HEK293T (cell line): Measurements from ENCODE around the gene DFFA.
"Not testable (repeated sequence)": the region's sequence is repeated elsewhere in the genome, so short reads cannot be mapped to it uniquely, and the experiment has no call there.

Source experiments
- CTCF ChIA-PET: fragments of 350-600 bp; formaldehyde crosslinking; extraction: SDS; loops from one replicate; lab custom pipeline; 2021; ENCODE audit warnings: antibody characterized with exemption, inconsistent platforms; lab: Yijun Ruan, JAX
- POLR2A ChIA-PET: fragments of 350-600 bp; formaldehyde crosslinking; extraction: SDS; loops from one replicate; lab custom pipeline; 2020; ENCODE audit warnings: antibody characterized with exemption, inconsistent platforms; lab: Yijun Ruan, JAX
- DNase-seq: peaks from one replicate; pipeline ENCODE4 v3.0.0; 2012; ENCODE audit warnings: mixed read lengths; ENCODE audit errors: extremely low spot score
- ARNT ChIP-seq: fragments of 450-650 bp; IDR thresholded peaks from 2 replicates; pipeline ENCODE4 v1.6.1; 2017; ENCODE audit warnings: mild to moderate bottlenecking
- BHLHE40 ChIP-seq: fragments of 450-650 bp; IDR thresholded peaks from 2 replicates; pipeline ENCODE4 v1.6.1; 2016; ENCODE audit warnings: mild to moderate bottlenecking, moderate library complexity, borderline replicate concordance
- CTBP1 ChIP-seq: fragments of 450-650 bp; IDR thresholded peaks from 2 replicates; pipeline ENCODE4 v1.6.1; 2016; ENCODE audit warnings: borderline replicate concordance
- ELF4 ChIP-seq: fragments of 450-650 bp; IDR thresholded peaks from 2 replicates; pipeline ENCODE4 v1.6.1; 2017; ENCODE audit warnings: antibody characterized with exemption
- FOXA1 ChIP-seq: fragments of 450-650 bp; IDR thresholded peaks from 2 replicates; pipeline ENCODE4 v1.6.1; 2016; ENCODE audit warnings: mild to moderate bottlenecking
- FOXK2 ChIP-seq: fragments of 450-650 bp; IDR thresholded peaks from 2 replicates; pipeline ENCODE4 v1.6.1; 2016; ENCODE audit warnings: mild to moderate bottlenecking
- FOXM1 ChIP-seq: fragments of 450-650 bp; IDR thresholded peaks from 2 replicates; pipeline ENCODE4 v1.6.1; 2017; ENCODE audit warnings: mild to moderate bottlenecking, borderline replicate concordance
- HDGF ChIP-seq: fragments of 450-650 bp; IDR thresholded peaks from 2 replicates; pipeline ENCODE4 v1.6.1; 2017; ENCODE audit warnings: antibody characterized with exemption, borderline replicate concordance
- L3MBTL2 ChIP-seq: fragments of 450-650 bp; conservative IDR thresholded peaks from 2 replicates; pipeline ENCODE4 v1.6.1; 2016; ENCODE audit warnings: mild to moderate bottlenecking
- LEF1 ChIP-seq: fragments of 450-650 bp; IDR thresholded peaks from 2 replicates; pipeline ENCODE4 v1.6.1; 2017; ENCODE audit warnings: mild to moderate bottlenecking, borderline replicate concordance
- NFRKB ChIP-seq: fragments of 450-650 bp; IDR thresholded peaks from 2 replicates; pipeline ENCODE4 v1.6.1; 2016; ENCODE audit warnings: mild to moderate bottlenecking, moderate library complexity
- PKNOX1 ChIP-seq: fragments of 450-650 bp; IDR thresholded peaks from 2 replicates; pipeline ENCODE4 v1.6.1; 2016
- SP1 ChIP-seq: fragments of 450-650 bp; IDR thresholded peaks from 2 replicates; pipeline ENCODE4 v1.6.1; 2017
- SUZ12 ChIP-seq: fragments of 450-650 bp; IDR thresholded peaks from 2 replicates; pipeline ENCODE4 v1.6.1; 2016; ENCODE audit warnings: mild to moderate bottlenecking
- TARDBP ChIP-seq: fragments of 450-650 bp; IDR thresholded peaks from 2 replicates; pipeline ENCODE4 v1.6.1; 2016
- ZNF384 ChIP-seq: fragments of 450-650 bp; IDR thresholded peaks from 2 replicates; pipeline ENCODE4 v1.6.1; 2016

The DFFA gene

DNA sequence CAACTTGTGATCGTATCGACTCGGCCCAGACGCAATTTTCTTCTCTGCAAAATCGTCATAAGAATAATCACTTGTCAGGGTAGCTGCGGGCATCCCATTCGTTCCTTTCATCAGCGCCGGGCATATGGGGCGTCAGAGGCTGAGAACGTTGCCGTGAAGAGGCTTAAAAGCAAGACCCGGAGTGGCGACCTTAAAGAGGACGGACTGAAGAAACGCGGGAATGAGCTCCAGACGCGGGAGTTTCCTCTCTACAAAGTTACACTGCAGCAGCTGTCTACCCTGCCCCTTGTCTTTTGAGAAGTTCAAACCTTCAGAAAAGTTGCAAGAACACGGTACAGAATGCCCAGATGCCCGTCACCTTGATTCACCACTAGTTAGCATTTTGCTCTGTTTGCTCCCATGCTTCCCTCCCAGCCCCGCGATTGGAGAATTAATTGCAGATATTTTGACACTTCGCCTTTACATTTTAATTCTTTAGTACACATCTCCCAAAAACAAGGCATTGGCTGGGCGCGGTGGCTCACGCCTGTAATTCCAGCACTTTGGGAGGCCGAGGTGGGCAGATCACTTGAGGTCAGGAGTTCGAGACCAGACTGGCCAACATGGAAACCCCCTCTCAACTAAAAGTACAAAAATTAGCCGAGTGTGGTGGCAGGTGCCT, 41.1 kb downstream of the DFFA start:
- TF ChIP-seq HDGF = no peak
- TF ChIP-seq ZNF384 = no peak
- TF ChIP-seq TARDBP = no peak
- TF ChIP-seq CTBP1 = no peak
- no peak for TF ChIP-seq SP1
- TF ChIP-seq LEF1 = no peak
- TF ChIP-seq SUZ12 = no peak
- ChIA-PET CTCF (interaction anchor here (0.6 to 3.3 kb wide), 7 partner anchors 29 to 162 kb away, joined by 3 to 32 read pairs (median 3); partner anchors contain the start of gene DFFA), POLR2A (interaction anchor here (0.6 to 3.4 kb wide), 6 partner anchors 9 to 462 kb away, joined by 3 to 26 read pairs (median 3); partner anchors contain the start of gene PGD)
- DNase-seq = peak; percentile 22

- peak; percentile 96 for DNase-seq
- ChIA-PET POLR2A (interaction anchor here (0.6 to 3.4 kb wide), 6 partner anchors 8 to 463 kb away, joined by 3 to 26 read pairs (median 3); partner anchors contain the start of gene PGD), CTCF (interaction anchor here (0.5 to 3.3 kb wide), 12 partner anchors 15 to 274 kb away, joined by 3 to 32 read pairs (median 4); partner anchors contain the start of gene DFFA)
- TF ChIP-seq L3MBTL2 (peak; percentile 99), PKNOX1 (no peak), ARNT (0 out of 2 replicates have a peak, but pooled peaks have one; percentile 31), LEF1 (0 out of 2 replicates have a peak, but pooled peaks have one; percentile 38), FOXA1 (no peak), ELF4 (no peak)
Observed at GRCh38 chr1:10430216-10431069, 41.9 kb downstream of the DFFA start, which contains the start of gene CENPS. Gene CENPS, plus strand, starts transcription at chr1:10430433. Its CDS starts 85 bp downstream, at chr1:10430518.

DNA sequence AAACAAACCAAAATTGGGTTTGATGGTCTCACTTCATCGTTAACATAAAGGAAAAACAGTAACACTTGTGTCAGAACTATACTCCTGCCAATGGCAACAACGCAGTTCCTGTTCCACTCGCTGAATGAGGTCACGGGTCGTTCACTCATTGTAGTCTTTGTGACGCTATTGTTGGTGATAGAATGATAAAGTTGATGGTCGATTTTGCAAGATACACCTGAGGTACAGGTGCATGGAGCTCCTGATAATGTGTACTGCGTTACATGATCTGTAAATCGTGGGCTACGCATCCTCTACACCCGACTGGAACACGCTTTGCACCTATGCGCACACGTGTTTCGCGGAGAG, 42.5 kb downstream of the DFFA start:
- TF ChIP-seq FOXA1 (no peak), HDGF (no peak), FOXK2 (no peak), NFRKB (no peak), BHLHE40 (no peak), PKNOX1 (no peak), TARDBP (no peak), ZNF384 (no peak), L3MBTL2 (no peak), FOXM1 (no peak), LEF1 (no peak), ELF4 (no peak)
- ChIA-PET POLR2A (interaction anchor here (0.6 to 3.4 kb wide), 6 partner anchors 16 to 220 kb away, joined by 3 to 26 read pairs (median 4); partner anchors contain the start of genes DFFA, KIF1B and PGD), CTCF (interaction anchor here (1.0 to 3.3 kb wide), 8 partner anchors 22 to 273 kb away, joined by 3 to 32 read pairs (median 4); no protein-coding TSS in a partner anchor)
- no peak for DNase-seq

DNA sequence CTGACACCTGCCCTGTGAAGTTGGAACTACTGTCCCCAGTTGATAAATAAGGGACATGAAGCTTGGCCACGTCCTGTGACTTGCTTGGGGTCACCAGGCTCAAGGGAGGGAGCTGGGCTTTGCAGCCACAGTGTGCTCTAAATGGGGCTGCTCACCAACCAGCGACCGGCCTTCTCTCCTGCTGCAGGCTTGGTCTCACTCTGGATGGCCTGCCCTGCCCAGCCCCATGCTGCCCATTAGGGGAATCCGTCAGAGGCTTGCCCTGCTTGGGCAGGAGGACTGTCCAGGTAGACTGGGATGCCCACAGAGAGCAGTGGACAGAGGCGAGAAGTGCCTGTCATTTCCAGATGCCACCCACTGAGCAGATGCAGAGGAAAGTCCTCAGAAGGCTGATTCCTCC, 43.3 kb downstream of the DFFA start:
- no peak for DNase-seq
- no peak for TF ChIP-seq PKNOX1
- no peak for TF ChIP-seq L3MBTL2
- TF ChIP-seq TARDBP = no peak
- no peak for TF ChIP-seq CTBP1
- TF ChIP-seq LEF1 = no peak
- no peak for TF ChIP-seq ZNF384
- no peak for TF ChIP-seq FOXM1
- no peak for TF ChIP-seq NFRKB
- TF ChIP-seq SUZ12 = no peak
- TF ChIP-seq FOXA1 = no peak
- no peak for TF ChIP-seq SP1
- no peak for TF ChIP-seq FOXK2
- no peak for TF ChIP-seq ELF4
- TF ChIP-seq ARNT = no peak
- no peak for TF ChIP-seq HDGF
- TF ChIP-seq BHLHE40 = no peak
- POLR2A ChIA-PET = interaction anchor here (0.8 to 3.4 kb wide), 4 partner anchors 29 to 219 kb away, joined by 3 to 26 read pairs (median 6); partner anchors contain the start of genes DFFA, KIF1B and PGD
- CTCF ChIA-PET = interaction anchor here (0.6 to 3.3 kb wide), 6 partner anchors 23 to 644 kb away, joined by 3 to 32 read pairs (median 3); no protein-coding TSS in a partner anchor

DNA sequence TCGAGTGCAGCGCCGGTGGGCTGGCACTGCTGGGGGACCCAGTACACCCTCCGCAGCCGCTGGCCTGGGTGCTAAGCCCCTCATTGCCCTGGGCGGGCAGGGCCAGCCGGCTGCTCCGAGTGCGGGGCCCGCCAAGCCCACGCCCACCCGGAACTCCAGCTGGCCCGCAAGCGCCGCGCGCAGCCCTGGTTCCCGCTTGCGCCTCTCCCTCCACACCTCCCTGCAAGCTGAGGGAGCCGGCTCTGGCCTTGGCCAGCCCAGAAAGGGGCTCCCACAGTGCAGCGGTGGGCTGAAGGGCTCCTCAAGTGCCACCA, 45.8 kb downstream of the DFFA start:
- CTCF ChIA-PET, POLR2A ChIA-PET, DNase-seq: not testable (repeated sequence)
